Karpas-422 (cell line): ENCODE measurements around the gene MAP3K8. TPM values are rescaled to one million over a fixed set of nuclear protein-coding genes. Genes with fewer than 3 reads are reported as not detected.

Source experiments
- DNase-seq: peaks from one replicate; pipeline ENCODE4 v3.0.0-alpha.2; 2015
- H2AFZ ChIP-seq: fragments of 200-600 bp; sonication (generic); 2 replicates; pipeline ENCODE4 v1.6.1; 2014; ENCODE audit warnings: antibody characterized with exemption, low read length, mixed read lengths
- H3K27ac ChIP-seq: fragments of 200-600 bp; sonication (generic); 2 replicates; pipeline ENCODE4 v1.5.1; 2014; ENCODE audit warnings: mild to moderate bottlenecking, low read length, moderate library complexity
- H3K27me3 ChIP-seq: fragments of 200-600 bp; sonication (generic); 2 replicates; pipeline ENCODE4 v1.6.1; 2014; ENCODE audit warnings: low read length, mixed read lengths
- H3K36me3 ChIP-seq: fragments of 200-600 bp; sonication (generic); 2 replicates; pipeline ENCODE4 v1.6.1; 2014; ENCODE audit warnings: low read length, mixed read lengths; ENCODE audit not compliant: insufficient read depth
- H3K4me1 ChIP-seq: fragments of 200-600 bp; sonication (generic); 2 replicates; pipeline ENCODE4 v1.6.1; 2014; ENCODE audit warnings: mild to moderate bottlenecking, low read length, mixed read lengths
- H3K4me2 ChIP-seq: fragments of 200-600 bp; sonication (generic); 2 replicates; pipeline ENCODE4 v1.6.1; 2014; ENCODE audit warnings: low read length, low read depth, mild to moderate bottlenecking; ENCODE audit not compliant: poor library complexity, severe bottlenecking
- H3K4me3 ChIP-seq: fragments of 200-600 bp; sonication (generic); 2 replicates; pipeline ENCODE4 v1.5.1; 2014; ENCODE audit warnings: mild to moderate bottlenecking, antibody characterized with exemption, low read length, mixed read lengths
- H3K79me2 ChIP-seq: fragments of 200-600 bp; sonication (generic); 2 replicates; pipeline ENCODE4 v1.6.1; 2014; ENCODE audit warnings: mild to moderate bottlenecking, low read length, mixed read lengths
- H3K9ac ChIP-seq: fragments of 200-600 bp; sonication (generic); 2 replicates; pipeline ENCODE4 v1.6.0; 2014; ENCODE audit warnings: low read length
- H3K9me2 ChIP-seq: fragments of 200-600 bp; sonication (generic), shearing (Covaris generic); replicated peaks from 2 replicates; pipeline ENCODE4 v1.6.0; 2014; ENCODE audit warnings: mild to moderate bottlenecking, low read length, moderate library complexity; ENCODE audit not compliant: insufficient read depth
- H3K9me3 ChIP-seq: fragments of 300-700, 200-600 bp; sonication (generic); 2 replicates; pipeline ENCODE4 v1.6.1; 2014; ENCODE audit warnings: low read length, mixed read lengths
- H4K20me1 ChIP-seq: fragments of 200-600 bp; sonication (generic); 2 replicates; pipeline ENCODE4 v1.6.1; 2014; ENCODE audit warnings: mild to moderate bottlenecking, antibody characterized with exemption, low read length, low read depth; ENCODE audit not compliant: insufficient read depth
- total RNA-seq: library from RNA; depleted of rRNA; stranded (reverse); fragments of >200 nt; shearing (Covaris generic); gene quantifications from 2 replicates; pipeline ENCODE4 v1.2.3, GENCODE V29; 2014; ENCODE audit warnings: low replicate concordance

MAP3K8 gene
- total RNA-seq, 1 experiment from 2014 or later = 69.8 TPM

DNA sequence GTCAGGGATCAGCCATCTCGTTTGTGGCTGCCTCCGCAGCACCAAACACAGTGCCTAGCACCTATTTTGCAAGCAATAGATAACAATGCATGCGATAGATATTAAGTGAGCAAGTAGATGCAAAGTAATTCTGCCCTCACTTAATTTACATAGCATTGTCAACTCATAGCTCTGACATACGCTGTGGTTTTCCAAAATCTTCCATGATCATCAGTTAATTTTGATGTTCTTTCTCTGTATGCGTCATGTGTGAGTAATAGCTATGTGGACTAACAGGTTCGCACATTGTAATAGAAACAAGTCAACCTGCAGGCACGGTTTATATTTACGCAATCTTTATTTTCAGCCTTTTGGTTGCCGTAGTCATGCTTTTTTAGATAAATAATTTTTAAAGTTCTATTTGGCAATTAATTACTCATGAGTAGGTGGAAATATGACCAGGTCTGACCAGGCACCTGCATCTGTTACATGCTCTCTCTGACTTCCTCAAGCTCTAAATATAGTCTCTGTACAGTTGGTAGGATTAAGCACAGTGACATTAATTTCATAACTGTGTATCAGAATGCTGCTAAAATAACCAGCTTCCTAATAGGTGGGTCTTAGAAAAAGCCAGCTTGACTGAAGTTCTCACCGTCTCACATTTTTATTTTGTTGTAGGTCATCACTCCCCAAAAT lies 13.3 kb downstream of the MAP3K8 start:
- Histone ChIP-seq H3K9ac (peak overlapping the region; percentile 37; the same call in 1 of the 2 replicates), H3K4me2 (peak overlapping the region; percentile 64), H2AFZ (no peak overlapping the region), H3K9me3 (no peaks in the 10 kb centered on the region), H3K36me3 (peaks cover 48% of the 10 kb centered on the region), H3K4me3 (peak overlapping the region; percentile 27; the same call in 1 of the 2 replicates), H3K4me1 (peaks cover 58% of the 10 kb centered on the region), H3K27ac (peak overlapping the region; percentile 92), H4K20me1 (no peaks in the 10 kb centered on the region; the same call in 1 of the 2 replicates), H3K79me2 (peaks cover 47% of the 10 kb centered on the region), H3K27me3 (no peaks in the 10 kb centered on the region), H3K9me2 (no peaks in the 10 kb centered on the region)
- DNase-seq = peak; percentile 76

DNA sequence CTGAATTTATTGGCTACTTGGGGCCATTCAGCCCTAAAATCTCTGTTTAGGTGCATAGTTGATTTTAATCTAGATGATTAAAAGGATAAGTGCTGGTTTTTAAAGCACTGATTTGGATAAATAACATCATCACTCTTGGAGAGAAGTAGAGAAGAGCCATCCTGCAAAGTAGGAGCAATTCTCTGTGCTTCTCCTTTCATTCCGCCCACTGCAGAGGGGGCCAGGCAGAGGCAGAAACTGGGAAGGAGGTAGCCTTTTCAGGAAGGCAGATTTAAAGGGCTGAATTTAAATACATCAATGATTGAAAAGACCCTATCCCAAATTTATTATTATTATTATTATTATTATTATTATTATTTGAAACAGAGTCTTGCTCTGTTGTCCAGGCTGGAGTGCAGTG lies 14.1 kb downstream of the MAP3K8 start:
- H2AFZ ChIP-seq = no peak overlapping the region
- H3K4me2 ChIP-seq = peak overlapping the region; percentile 64
- no peak for DNase-seq
- no peaks in the 10 kb centered on the region for H3K27me3 ChIP-seq
- peaks cover 40% of the 10 kb centered on the region for H3K36me3 ChIP-seq
- H3K4me1 ChIP-seq = peaks cover 50% of the 10 kb centered on the region
- H3K27ac ChIP-seq = peak overlapping the region; percentile 92
- H3K79me2 ChIP-seq = peaks cover 39% of the 10 kb centered on the region
- peak overlapping the region; percentile 35; the same call in 1 of the 2 replicates for H3K9ac ChIP-seq
- no peaks in the 10 kb centered on the region for H4K20me1 ChIP-seq
- H3K9me2 ChIP-seq = no peaks in the 10 kb centered on the region
- H3K9me3 ChIP-seq = no peaks in the 10 kb centered on the region
- H3K4me3 ChIP-seq = no peak overlapping the region

- Histone ChIP-seq H3K9ac (no peak overlapping the region), H4K20me1 (no peaks in the 10 kb centered on the region), H3K27ac (peak overlapping the region; percentile 53; the same call in 1 of the 2 replicates), H3K4me1 (peaks cover 32% of the 10 kb centered on the region), H3K4me2 (no peak overlapping the region), H3K4me3 (no peak overlapping the region), H3K9me3 (no peaks in the 10 kb centered on the region), H3K9me2 (no peaks in the 10 kb centered on the region), H2AFZ (no peak overlapping the region), H3K36me3 (peaks cover 62% of the 10 kb centered on the region), H3K27me3 (no peaks in the 10 kb centered on the region), H3K79me2 (peaks cover 17% of the 10 kb centered on the region)
- DNase-seq = no peak
These were observed 20.0 kb downstream of the MAP3K8 start for GRCh38 chr10:30453764-30454527.

- peaks cover 32% of the 10 kb centered on the region for H3K4me1 ChIP-seq
- no peaks in the 10 kb centered on the region for H3K9me2 ChIP-seq
- H3K4me2 ChIP-seq = no peak overlapping the region
- H3K4me3 ChIP-seq = no peak overlapping the region
- no peaks in the 10 kb centered on the region for H4K20me1 ChIP-seq
- DNase-seq = no peak
- H3K79me2 ChIP-seq = peaks cover 14% of the 10 kb centered on the region
- H3K9me3 ChIP-seq = no peaks in the 10 kb centered on the region
- peaks cover 60% of the 10 kb centered on the region for H3K36me3 ChIP-seq
- no peak overlapping the region for H2AFZ ChIP-seq
- no peak overlapping the region for H3K9ac ChIP-seq
- peak overlapping the region; percentile 53 for H3K27ac ChIP-seq
- no peaks in the 10 kb centered on the region for H3K27me3 ChIP-seq
These were observed 20.9 kb downstream of the MAP3K8 start for GRCh38 chr10:30454744-30455510.

- Histone ChIP-seq H3K9me2 (no peaks in the 10 kb centered on the region), H3K79me2 (peaks cover 8% of the 10 kb centered on the region), H3K4me2 (peak overlapping the region; percentile 6), H3K4me3 (no peak overlapping the region), H3K4me1 (peaks cover 34% of the 10 kb centered on the region), H2AFZ (no peak overlapping the region), H3K9ac (no peak overlapping the region), H3K9me3 (no peaks in the 10 kb centered on the region), H4K20me1 (no peaks in the 10 kb centered on the region), H3K27ac (peak overlapping the region; percentile 53), H3K36me3 (peaks cover 62% of the 10 kb centered on the region), H3K27me3 (no peaks in the 10 kb centered on the region)
- peak; percentile 58 for DNase-seq
These were observed 21.8 kb downstream of the MAP3K8 start for GRCh38 chr10:30455816-30456215.

DNA sequence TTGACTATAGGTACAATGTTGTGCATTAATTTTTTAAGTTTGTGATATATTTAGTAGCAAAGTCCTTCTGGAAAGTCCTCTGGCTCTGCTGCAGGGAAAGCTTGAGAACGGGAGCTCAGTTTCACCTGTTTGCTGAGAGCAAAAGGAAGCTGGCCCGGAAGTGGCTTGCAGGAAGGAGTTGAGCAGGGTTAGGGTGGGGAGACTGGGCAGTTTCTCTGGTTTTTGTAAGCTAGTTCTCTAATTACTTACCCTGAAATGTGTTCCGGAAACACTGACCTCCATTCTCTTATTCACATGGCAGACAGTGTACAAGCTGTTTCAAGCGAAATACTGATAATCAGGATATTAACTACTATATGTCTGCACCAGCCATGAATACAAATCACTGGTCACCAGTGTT lies 22.3 kb downstream of the MAP3K8 start:
- Histone ChIP-seq H4K20me1 (no peaks in the 10 kb centered on the region), H3K9ac (no peak overlapping the region), H3K4me2 (peak overlapping the region; percentile 6), H3K79me2 (peaks cover 8% of the 10 kb centered on the region), H3K4me1 (peaks cover 39% of the 10 kb centered on the region), H3K27me3 (no peaks in the 10 kb centered on the region), H3K36me3 (peaks cover 62% of the 10 kb centered on the region), H3K27ac (peak overlapping the region; percentile 53), H2AFZ (no peak overlapping the region), H3K4me3 (no peak overlapping the region), H3K9me2 (no peaks in the 10 kb centered on the region), H3K9me3 (no peaks in the 10 kb centered on the region)
- DNase-seq = peak; percentile 48

- peaks cover 63% of the 10 kb centered on the region for H3K36me3 ChIP-seq
- no peak overlapping the region for H2AFZ ChIP-seq
- H3K9ac ChIP-seq = no peak overlapping the region
- H3K27ac ChIP-seq = 0 out of 2 replicates have a peak overlapping the region, but pooled peaks have one; percentile 18
- H4K20me1 ChIP-seq = no peaks in the 10 kb centered on the region
- no peaks in the 10 kb centered on the region for H3K27me3 ChIP-seq
- H3K9me2 ChIP-seq = no peaks in the 10 kb centered on the region
- H3K4me3 ChIP-seq = no peak overlapping the region
- no peak overlapping the region for H3K4me2 ChIP-seq
- no peak for DNase-seq
- no peaks in the 10 kb centered on the region for H3K9me3 ChIP-seq
- peaks cover 5% of the 10 kb centered on the region for H3K79me2 ChIP-seq
- peaks cover 33% of the 10 kb centered on the region for H3K4me1 ChIP-seq
These were observed 25.3 kb downstream of the MAP3K8 start for GRCh38 chr10:30459283-30459682.

DNA sequence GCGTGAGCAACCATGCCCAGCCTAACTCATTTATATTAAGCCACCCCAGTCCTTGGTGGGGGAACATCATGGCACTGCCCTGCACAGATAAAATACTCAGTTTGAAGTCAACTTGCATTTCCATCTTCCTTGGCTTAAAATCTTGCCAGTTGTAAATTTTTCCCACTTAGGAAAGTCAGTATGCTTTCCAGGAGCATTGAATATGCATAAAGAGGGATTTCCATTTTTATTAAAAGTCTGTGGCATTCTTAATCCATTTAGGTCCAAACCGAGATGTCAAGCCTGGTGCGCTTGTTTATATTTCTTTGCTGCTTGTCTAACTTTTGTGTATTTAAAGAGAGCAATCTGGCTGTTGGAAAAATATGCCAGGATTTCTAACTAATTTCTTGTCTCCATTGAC lies 26.1 kb downstream of the MAP3K8 start:
- no peaks in the 10 kb centered on the region for H3K9me2 ChIP-seq
- H3K9me3 ChIP-seq = no peaks in the 10 kb centered on the region
- no peak overlapping the region for H3K27ac ChIP-seq
- no peak for DNase-seq
- peaks cover 24% of the 10 kb centered on the region for H3K4me1 ChIP-seq
- no peaks in the 10 kb centered on the region for H3K79me2 ChIP-seq
- no peak overlapping the region for H2AFZ ChIP-seq
- H3K4me3 ChIP-seq = no peak overlapping the region
- H3K36me3 ChIP-seq = peaks cover 58% of the 10 kb centered on the region
- H3K4me2 ChIP-seq = no peak overlapping the region
- H4K20me1 ChIP-seq = no peaks in the 10 kb centered on the region
- no peaks in the 10 kb centered on the region for H3K27me3 ChIP-seq
- no peak overlapping the region for H3K9ac ChIP-seq
